ENCODE results near the gene DNAJB8. TPM values are rescaled to one million over a fixed set of nuclear protein-coding genes. Genes with fewer than 3 reads are reported as not detected.

Gene DNAJB8
- total and polyA plus RNA-seq, 12 donors, result not detected

DNA sequence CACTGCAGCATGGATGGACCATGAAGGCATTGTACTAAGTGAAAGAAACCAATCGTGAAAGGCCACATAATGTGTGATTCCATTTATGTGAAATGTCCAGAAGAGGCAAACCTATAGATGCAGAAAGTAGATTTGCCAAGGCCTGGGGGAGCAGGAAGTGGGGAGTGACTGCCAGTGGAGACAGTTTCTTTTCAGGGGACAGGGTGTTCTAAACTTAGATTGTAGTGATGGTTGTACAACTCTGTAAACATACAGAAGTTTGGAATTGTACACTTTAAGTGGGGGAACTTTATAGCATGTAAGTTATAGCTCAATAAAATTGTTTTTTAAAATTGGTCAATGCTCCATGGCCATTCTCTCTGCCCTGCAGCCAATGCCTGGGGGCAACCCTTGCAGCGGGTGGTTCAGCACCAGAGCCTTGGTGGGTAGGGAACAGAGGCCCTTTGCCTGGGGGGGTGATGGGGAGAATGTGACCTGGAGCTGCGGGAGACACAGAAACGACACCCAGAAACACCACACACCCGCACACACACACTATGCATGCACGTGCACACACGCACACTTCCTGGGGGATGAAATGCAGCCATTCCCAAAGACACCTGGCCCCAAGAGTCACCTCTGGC, 43.1 kb downstream of the DNAJB8 start:
- no peak overlapping the region for H3K4me3 ChIP-seq
- no peaks in the 10 kb centered on the region for H3K36me3 ChIP-seq
- TF ChIP-seq, protein P1, sequence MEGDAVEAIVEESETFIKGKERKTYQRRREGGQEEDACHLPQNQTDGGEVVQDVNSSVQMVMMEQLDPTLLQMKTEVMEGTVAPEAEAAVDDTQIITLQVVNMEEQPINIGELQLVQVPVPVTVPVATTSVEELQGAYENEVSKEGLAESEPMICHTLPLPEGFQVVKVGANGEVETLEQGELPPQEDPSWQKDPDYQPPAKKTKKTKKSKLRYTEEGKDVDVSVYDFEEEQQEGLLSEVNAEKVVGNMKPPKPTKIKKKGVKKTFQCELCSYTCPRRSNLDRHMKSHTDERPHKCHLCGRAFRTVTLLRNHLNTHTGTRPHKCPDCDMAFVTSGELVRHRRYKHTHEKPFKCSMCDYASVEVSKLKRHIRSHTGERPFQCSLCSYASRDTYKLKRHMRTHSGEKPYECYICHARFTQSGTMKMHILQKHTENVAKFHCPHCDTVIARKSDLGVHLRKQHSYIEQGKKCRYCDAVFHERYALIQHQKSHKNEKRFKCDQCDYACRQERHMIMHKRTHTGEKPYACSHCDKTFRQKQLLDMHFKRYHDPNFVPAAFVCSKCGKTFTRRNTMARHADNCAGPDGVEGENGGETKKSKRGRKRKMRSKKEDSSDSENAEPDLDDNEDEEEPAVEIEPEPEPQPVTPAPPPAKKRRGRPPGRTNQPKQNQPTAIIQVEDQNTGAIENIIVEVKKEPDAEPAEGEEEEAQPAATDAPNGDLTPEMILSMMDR (IDR thresholded peaks at IDR 0.05), result no peak
- WGBS, 2 donors, result 83 to 91% methylated on average over 7 of the region's 7 CpGs
- no peak for DNase-seq
- intact Hi-C loops (cut with DNase I), result loop anchor here in 7 of 10 donors (2.0 to 10.0 kb wide), 6 partner anchors 75 to 329 kb away; no protein-coding TSS in a partner anchor
- H3K27ac ChIP-seq, result no peak overlapping the region
- peaks cover 0 to 19% (median 6%) of the 10 kb centered on the region in 7 donors for H3K27me3 ChIP-seq
- peaks cover 0 to 7% (median 0%) of the 10 kb centered on the region in 11 donors for H3K9me3 ChIP-seq
- ATAC-seq, result no peak
- peaks cover 0 to 16% (median 7%) of the 10 kb centered on the region in 9 donors for H3K4me1 ChIP-seq

DNA sequence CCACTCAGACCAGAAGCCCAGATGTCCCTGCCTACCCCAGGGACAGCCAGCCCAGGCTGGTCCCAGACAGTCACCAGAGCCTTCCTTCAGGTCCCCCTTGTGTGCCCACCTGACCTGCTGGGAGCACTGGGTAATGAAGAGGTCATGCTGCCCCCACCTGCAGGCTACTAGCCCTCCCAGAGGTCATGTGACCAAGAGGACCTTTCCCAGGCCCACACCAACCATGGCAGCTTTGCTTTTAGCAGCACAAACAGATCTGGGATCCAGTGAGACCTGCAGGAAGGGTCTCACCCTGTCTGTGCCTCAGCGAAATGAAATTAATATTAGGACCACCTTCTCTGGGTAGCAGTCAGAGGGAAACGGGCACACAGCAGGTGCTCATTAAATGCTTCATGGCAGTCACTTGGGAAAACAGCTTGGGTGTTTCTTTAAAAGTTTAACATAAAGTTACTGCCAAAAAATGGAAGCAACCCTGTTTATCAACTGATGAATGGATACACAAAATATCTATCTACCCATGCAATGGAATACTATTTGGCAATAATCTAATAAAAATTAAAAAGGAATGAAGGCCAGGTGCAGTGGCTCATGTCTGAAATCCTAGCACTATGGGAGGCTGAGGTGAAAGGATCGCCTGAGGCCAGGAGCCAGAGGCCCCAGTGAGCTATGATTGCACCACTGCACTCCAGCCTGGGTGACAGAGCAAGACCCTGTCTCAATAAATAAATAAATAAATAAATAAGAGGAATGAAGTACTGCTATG, 43.7 kb downstream of the DNAJB8 start:
- 92 to 94% methylated on average over 3 of the region's 3 CpGs for WGBS, 2 donors
- Histone ChIP-seq H3K4me1 (peaks cover 0 to 16% (median 7%) of the 10 kb centered on the region in 9 donors), H3K4me3 (no peak overlapping the region), H3K27ac (no peak overlapping the region), H3K36me3 (no peaks in the 10 kb centered on the region), H3K27me3 (peaks cover 0 to 12% (median 0%) of the 10 kb centered on the region in 7 donors), H3K9me3 (peaks cover 0 to 7% (median 0%) of the 10 kb centered on the region in 11 donors)
- intact Hi-C loops (cut with DNase I), result loop anchor here in 4 of 10 donors (5.0 to 10.0 kb wide), 4 partner anchors 164 to 328 kb away; no protein-coding TSS in a partner anchor
- no peak for ATAC-seq
- TF ChIP-seq, protein P1 (IDR thresholded peaks at IDR 0.05), result no peak
- no peak for DNase-seq

DNA sequence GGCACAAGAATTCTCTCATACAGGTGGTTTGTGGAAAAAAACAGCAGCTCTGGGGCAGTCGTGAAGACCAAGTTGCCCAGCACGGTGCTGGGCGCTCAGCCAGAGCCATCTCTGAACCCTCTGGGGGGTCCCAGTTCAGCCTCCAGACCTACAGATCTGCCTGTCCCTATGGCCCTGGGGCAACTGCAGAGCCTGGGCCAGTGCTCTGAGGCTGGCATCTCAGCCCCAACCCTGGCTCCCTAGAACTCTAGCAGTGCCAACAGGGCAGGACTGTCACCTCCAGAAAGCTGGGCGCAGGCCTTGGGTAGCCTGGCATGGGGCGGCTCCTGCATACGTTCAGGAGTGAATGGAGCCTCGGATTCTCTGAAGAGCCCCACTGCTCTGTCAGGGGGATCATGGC, 44.7 kb downstream of the DNAJB8 start:
- Histone ChIP-seq H3K36me3 (no peaks in the 10 kb centered on the region), H3K4me1 (peaks cover 0 to 16% (median 7%) of the 10 kb centered on the region in 9 donors), H3K9me3 (peaks cover 0 to 7% (median 0%) of the 10 kb centered on the region in 11 donors), H3K27me3 (peaks cover 0 to 4% (median 0%) of the 10 kb centered on the region in 7 donors), H3K27ac (no peak overlapping the region), H3K4me3 (no peak overlapping the region)
- intact Hi-C loops (cut with DNase I), result loop anchor here in 4 of 10 donors (5.0 to 10.0 kb wide), 4 partner anchors 165 to 327 kb away; no protein-coding TSS in a partner anchor
- ATAC-seq (no peak), DNase-seq (peak in 1 of 2 donors; percentile 6)
- WGBS, 2 donors, result 82 to 93% methylated on average over 7 of the region's 7 CpGs
- TF ChIP-seq, protein P1 (IDR thresholded peaks at IDR 0.05), result no peak

DNA sequence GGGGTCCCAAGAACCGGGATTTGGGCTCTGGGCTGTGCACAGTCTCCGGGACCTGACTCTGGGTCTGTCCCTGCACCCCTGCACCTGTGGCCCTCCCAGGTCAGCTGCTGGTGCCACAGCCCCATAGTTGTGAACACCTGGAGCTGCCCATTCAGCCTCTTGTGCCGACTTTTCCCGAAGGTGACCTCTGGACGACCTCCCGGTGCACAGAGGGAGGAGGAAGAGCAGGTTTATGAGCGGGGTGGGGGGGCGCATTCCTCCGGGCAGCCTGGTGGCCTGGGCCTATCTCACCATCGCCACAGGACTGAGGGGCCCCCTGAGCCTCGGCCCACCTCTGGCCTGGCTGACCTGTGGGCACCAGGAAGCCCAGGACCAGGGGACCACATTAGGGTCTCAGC, 45.3 kb downstream of the DNAJB8 start:
- peaks cover 0 to under 1% (median 0%) of the 10 kb centered on the region in 7 donors for H3K27me3 ChIP-seq
- H3K27ac ChIP-seq, result no peak overlapping the region
- peak in 1 of 2 donors; percentile 3 for DNase-seq
- no peaks in the 10 kb centered on the region for H3K36me3 ChIP-seq
- intact Hi-C loops (cut with DNase I), result loop anchor here in 4 of 10 donors (5.0 to 10.0 kb wide), 4 partner anchors 166 to 327 kb away; no protein-coding TSS in a partner anchor
- H3K4me1 ChIP-seq, result peaks cover 0 to 12% (median 4%) of the 10 kb centered on the region in 9 donors
- ATAC-seq, result no peak
- WGBS, 2 donors, result 71 to 74% methylated on average over 7 to 11 of the region's 11 CpGs
- H3K9me3 ChIP-seq, result peaks cover 0 to 7% (median 0%) of the 10 kb centered on the region in 11 donors
- TF ChIP-seq, protein P1 (IDR thresholded peaks at IDR 0.05), result no peak
- H3K4me3 ChIP-seq, result no peak overlapping the region
